ENCODE measurements around the gene ITGB8.

Gene ITGB8

DNA sequence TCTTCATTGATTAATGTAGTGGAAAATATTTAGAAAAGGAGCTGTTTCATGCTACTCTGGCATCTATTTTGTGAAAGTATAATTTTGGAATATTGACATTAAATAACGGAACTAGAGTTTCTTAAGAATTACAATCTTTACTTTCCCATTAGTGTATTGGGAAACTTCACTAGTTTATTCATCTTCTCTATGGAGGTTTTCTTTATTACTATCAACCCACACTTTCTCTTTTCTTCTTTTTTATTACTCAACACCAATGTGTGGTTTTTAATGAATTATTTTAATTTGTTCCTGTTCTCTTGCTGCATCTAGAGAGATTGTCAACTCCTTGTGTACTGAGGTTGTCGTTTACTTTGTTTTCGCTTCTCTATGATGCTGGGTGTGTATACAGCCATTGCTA is 20.4 kb upstream of the ITGB8 start:
- TF ChIP-seq, protein P1, sequence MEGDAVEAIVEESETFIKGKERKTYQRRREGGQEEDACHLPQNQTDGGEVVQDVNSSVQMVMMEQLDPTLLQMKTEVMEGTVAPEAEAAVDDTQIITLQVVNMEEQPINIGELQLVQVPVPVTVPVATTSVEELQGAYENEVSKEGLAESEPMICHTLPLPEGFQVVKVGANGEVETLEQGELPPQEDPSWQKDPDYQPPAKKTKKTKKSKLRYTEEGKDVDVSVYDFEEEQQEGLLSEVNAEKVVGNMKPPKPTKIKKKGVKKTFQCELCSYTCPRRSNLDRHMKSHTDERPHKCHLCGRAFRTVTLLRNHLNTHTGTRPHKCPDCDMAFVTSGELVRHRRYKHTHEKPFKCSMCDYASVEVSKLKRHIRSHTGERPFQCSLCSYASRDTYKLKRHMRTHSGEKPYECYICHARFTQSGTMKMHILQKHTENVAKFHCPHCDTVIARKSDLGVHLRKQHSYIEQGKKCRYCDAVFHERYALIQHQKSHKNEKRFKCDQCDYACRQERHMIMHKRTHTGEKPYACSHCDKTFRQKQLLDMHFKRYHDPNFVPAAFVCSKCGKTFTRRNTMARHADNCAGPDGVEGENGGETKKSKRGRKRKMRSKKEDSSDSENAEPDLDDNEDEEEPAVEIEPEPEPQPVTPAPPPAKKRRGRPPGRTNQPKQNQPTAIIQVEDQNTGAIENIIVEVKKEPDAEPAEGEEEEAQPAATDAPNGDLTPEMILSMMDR (IDR thresholded peaks at IDR 0.05; ENCODE audit: extremely low read depth, missing control alignments), result no peak
- no peak for DNase-seq (ENCODE audit: low spot score)

DNA sequence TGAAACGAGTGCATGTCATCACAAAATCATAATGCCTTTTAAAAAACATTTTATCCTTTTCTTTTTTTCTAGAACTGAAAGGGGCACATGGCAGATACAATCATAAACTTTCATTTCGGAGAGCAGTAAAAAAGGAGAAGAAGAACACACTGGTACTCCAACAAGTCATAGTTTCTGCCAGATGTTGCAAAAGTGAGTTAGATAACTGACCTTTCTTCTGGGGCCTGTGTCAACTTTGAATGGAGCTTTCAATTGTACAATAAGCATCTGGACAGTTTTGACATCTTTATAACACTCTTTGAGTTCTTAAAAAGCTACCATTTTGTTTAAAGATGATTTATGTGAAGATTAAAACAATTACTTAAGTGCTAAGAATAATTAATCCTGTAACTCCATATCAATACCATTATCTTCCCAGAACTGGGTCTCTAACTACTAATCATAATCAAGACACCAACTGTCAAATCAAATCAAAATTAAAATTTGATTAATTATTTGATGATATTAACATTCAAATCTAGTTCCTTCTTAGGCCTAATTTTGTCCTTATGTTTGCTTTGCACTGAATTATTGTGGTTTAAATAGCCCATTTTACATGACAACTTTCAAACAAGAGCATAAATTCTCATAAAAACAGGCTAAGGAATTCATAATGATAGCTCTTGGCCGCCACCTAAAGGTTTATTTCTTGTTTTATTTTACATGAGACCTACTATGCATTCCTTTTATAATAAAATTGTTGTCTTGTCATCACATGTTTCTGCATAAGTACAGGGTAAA is 19.5 kb upstream of the ITGB8 start:
- no peak for DNase-seq (ENCODE audit: low spot score)
- TF ChIP-seq, protein P1 (IDR thresholded peaks at IDR 0.05; ENCODE audit: extremely low read depth, missing control alignments), result no peak

DNA sequence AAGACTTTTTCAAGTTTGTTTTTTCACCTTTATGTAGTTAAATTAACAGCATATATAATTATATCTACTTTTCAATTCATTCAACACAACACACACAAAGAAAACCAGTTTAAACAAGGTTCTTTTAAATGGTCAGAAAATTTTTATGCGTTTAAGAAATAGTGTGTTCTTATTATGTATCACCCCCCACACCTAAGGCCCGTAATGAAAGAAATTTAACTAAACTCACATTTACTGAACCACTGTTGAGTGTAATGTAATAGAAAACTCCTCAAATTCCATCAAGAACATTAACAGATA is 19.0 kb upstream of the ITGB8 start:
- DNase-seq (ENCODE audit: low spot score), result no peak
- TF ChIP-seq, protein P1 (IDR thresholded peaks at IDR 0.05; ENCODE audit: extremely low read depth, missing control alignments), result no peak

DNA sequence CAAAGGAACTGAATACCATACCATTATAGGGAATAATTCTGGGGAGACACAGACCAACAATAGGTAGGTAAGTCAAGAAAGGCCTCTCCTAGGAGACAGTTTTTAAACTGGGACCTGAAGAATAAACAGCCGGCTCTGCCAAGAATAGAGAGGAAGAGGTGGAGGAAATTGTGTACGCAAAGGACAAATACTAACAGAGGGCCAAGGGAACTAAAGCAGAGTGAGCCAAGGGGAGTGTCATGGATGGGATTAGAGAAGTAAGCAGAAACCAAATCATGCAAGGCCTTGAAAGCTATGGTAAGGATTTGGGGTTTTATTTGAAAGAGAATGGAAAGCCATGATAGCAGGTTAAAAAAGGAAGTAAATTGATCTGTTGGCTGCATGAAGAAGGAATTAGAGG is 18.1 kb upstream of the ITGB8 start:
- TF ChIP-seq, protein P1 (IDR thresholded peaks at IDR 0.05; ENCODE audit: extremely low read depth, missing control alignments), result no peak
- DNase-seq (ENCODE audit: low spot score), result no peak

DNA sequence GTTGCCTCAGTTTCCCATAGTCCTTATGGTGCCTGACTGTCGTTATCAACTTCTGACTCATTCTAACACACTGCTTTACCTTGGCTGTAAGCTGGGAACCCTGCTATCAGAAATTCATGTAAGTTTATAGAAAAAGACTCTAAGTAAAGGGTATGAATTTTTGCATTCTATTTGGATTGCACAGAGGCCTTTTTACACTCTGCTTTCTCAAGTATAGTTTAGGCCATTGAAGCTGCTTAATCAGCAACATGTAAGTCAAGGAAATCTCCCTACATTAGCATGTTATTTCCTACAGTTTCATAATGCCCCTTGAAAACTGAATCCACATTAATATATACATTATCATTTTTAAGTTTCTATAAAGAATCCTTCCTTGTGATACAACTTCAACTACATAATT is 17.1 kb upstream of the ITGB8 start:
- DNase-seq (ENCODE audit: low spot score), result no peak
- TF ChIP-seq, protein P1 (IDR thresholded peaks at IDR 0.05; ENCODE audit: extremely low read depth, missing control alignments), result no peak

DNA sequence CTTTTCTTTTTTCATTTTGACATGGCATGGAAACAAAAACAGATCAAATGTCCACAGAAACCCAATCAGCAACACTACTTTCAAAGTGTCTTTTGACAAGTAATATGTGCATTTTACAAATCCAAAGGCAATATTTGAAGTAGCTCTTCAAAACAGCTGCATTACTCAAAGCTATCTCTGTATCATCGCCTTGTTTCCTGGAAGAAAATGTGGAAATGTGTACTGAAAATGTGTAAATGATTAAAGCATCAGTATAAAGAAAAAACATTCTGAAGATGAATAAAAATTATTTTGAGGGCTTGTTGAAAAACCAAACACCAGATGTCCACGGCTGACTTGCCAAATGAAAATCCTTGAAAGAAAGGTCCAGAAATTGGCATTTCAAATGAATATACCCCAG is 16.5 kb upstream of the ITGB8 start:
- TF ChIP-seq, protein P1 (IDR thresholded peaks at IDR 0.05; ENCODE audit: extremely low read depth, missing control alignments), result no peak
- DNase-seq (ENCODE audit: low spot score), result no peak

DNA sequence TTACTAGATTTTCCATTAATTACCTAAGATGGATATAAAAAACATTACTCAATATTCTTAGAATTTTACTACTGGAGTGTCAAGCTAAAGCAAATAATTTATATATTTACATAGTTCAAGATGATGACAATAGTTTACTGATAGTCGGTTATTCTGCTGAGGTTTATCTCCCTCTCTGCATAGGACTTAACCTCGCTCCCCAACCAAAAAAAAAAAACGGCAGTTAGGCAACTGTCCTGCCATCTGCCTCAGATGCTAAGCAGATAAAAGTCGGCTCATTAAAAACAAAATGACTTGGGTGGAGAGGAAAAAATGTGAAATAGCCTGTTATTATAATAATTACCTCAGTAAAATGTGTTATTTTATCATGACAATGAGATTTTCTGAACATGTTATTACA is 14.0 kb upstream of the ITGB8 start:
- TF ChIP-seq, protein P1 (IDR thresholded peaks at IDR 0.05; ENCODE audit: extremely low read depth, missing control alignments), result no peak

More for the DNA sequence above, 14.0 kb upstream of the ITGB8 start:
- DNase-seq (ENCODE audit: low spot score), result no peak

Measured in GM20000 (cell line).